Mucosa of descending colon (tissue), 3 donors: ENCODE data around the gene COQ8A. TPM values are rescaled to one million over a fixed set of nuclear protein-coding genes. Genes with fewer than 3 reads are reported as not detected.

Experiments used
- ATAC-seq: fragments of 200-7000 bp; cut with Tn5 transposase; one replicate; pipeline ENCODE4 v1.9.1; 2020; ENCODE audit warnings: mild to moderate bottlenecking, moderate library complexity
- DNase-seq, 3 donors: peaks; one replicate each; pipeline ENCODE4 v3.0.0-alpha.2; 2020
- H3K36me3 ChIP-seq: fragments of 200-600 bp; one replicate; pipeline ENCODE4 v1.8.0; 2021; ENCODE audit warnings: low read depth, mild to moderate bottlenecking
- H3K4me1 ChIP-seq: fragments of 200-600 bp; one replicate; pipeline ENCODE4 v1.8.0; 2021; ENCODE audit warnings: low read depth, mild to moderate bottlenecking
- H3K4me3 ChIP-seq: fragments of 200-600 bp; one replicate; pipeline ENCODE4 v1.8.0; 2021; ENCODE audit warnings: mild to moderate bottlenecking
- H3K9me3 ChIP-seq: fragments of 200-600 bp; one replicate; pipeline ENCODE4 v1.8.0; 2021; ENCODE audit warnings: mild to moderate bottlenecking
- intact Hi-C, 2 donors: fragments of 100-400 bp; cut with DNase I in 1 of 2; cut with micrococcal nuclease in 1 of 2; formaldehyde crosslinking; loops; one replicate each; pipeline versions ENCODE4 v1.11.0 to v1.11.1; 2022; cut with DNase I, micrococcal nuclease
- total RNA-seq, 3 donors: library from RNA; stranded (reverse); fragmentation: NEBNext Ultra II Directional in 2 of 3; extraction: Animal tissue kit (Norgen Biotek cat#: 25700) in 2 of 3; gene quantifications; one replicate each; pipeline versions ENCODE4 v1.2.1 to v1.2.4, GENCODE V29; 2021 to 2023
- TF ChIP-seq, protein P1 (sequence below): fragments of 200-600 bp; IDR thresholded peaks from one replicate; pipeline ENCODE4 v1.8.0; 2022; ENCODE audit warnings: antibody characterized with exemption, mild to moderate bottlenecking
- donor health status: DM: no; HTN: no; CAD: no; lungs with moderate emphysema.
- donor health status: DM: no; HTN: no; CAD: no.
- donor health status: DM: no; HTN: yes; CAD: no.

The COQ8A gene
- total RNA-seq, 3 donors from 2014 or later = 47.3 to 77.9 (median 67.1) TPM

DNA sequence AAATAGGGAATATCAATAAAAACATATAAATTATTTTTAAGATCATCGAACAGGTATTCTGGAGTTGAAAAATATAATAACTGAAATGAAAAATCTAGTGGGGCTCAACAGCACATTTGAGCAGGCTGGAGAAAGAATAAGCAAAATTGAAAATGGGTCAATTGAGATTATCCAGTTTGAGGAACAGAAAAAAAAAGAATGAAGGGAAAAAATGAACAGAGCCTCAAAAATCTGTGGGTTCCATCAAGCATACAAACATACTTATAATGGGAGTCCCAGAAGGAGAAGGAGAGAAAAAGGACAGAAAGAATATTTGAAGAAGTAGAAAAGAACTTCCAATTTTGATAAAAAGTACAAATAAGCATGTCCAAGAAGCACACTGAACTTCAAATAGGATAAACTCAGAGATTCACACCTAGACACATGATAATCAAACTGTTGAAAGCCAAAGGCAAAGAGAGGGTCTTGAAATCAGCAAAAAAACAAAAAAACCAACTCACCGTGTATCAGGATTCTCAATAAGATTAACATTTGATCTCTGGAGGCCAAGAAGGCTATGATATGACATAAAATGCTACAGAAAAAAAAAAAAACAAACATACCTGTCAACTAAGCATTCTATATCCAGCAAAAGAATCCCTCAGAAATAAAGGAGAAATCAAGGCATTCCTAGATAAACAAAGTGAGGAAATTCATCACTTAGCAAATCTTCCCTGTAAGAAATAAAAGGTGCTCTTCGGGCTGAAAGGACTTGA, 5.4 kb upstream of the COQ8A start:
- ATAC-seq (no peak), DNase-seq (no peak)
- H3K4me3 ChIP-seq = no peak overlapping the region
- H3K9me3 ChIP-seq = peaks cover 18% of the 10 kb centered on the region
- peaks cover 9% of the 10 kb centered on the region for H3K4me1 ChIP-seq
- no peaks in the 10 kb centered on the region for H3K36me3 ChIP-seq
- TF ChIP-seq, protein P1, sequence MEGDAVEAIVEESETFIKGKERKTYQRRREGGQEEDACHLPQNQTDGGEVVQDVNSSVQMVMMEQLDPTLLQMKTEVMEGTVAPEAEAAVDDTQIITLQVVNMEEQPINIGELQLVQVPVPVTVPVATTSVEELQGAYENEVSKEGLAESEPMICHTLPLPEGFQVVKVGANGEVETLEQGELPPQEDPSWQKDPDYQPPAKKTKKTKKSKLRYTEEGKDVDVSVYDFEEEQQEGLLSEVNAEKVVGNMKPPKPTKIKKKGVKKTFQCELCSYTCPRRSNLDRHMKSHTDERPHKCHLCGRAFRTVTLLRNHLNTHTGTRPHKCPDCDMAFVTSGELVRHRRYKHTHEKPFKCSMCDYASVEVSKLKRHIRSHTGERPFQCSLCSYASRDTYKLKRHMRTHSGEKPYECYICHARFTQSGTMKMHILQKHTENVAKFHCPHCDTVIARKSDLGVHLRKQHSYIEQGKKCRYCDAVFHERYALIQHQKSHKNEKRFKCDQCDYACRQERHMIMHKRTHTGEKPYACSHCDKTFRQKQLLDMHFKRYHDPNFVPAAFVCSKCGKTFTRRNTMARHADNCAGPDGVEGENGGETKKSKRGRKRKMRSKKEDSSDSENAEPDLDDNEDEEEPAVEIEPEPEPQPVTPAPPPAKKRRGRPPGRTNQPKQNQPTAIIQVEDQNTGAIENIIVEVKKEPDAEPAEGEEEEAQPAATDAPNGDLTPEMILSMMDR = no peak
- intact Hi-C loops = no loop called here

DNA sequence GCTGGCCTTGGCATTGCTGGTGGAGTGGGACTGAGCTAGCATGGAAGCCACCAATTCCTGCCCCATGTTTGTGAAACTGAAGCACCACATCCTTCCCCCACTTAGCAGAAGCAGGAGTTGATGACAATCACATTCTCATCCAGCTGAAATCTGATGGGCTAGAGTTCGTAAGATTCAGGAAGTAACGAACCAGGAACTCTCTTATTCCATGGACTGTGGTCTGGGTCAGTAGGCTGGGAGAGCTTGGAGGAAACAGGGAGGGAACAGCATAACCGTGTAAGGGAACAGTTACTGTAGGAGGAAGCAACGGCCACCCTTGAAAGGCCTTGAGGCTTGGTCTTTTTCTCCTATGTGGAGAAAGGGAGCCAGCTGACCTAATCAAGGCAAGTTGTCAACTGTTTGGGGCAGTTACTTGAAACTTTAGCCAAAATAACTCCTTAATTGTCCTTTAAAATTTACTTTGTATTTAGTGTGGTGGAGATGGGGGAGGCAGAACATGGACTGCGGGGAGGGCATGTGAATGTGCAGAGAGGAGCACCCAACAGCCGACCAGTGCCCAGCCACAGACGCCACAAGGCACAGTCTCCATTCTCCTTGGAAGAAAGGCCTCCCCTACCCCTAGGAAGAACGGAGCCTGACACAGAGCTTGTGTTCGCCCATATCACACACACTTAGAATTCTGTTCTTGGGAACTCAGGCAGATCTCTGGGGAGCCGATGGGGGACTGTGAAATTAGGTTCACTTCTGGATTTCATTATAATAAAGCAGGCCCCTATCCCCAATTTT, 2.0 kb upstream of the COQ8A start:
- TF ChIP-seq, protein P1 = no peak
- ATAC-seq (peak; percentile 25), DNase-seq (peak in 1 of 3 donors; percentile 45)
- Histone ChIP-seq H3K36me3 (no peaks in the 10 kb centered on the region), H3K4me3 (no peak overlapping the region), H3K9me3 (peaks cover 18% of the 10 kb centered on the region), H3K4me1 (peaks cover 27% of the 10 kb centered on the region)
- intact Hi-C loops = no loop called here

GRCh38 chr1:226938903-226939437, 1.1 kb upstream of the COQ8A start:
- DNase-seq = peak in 1 of 3 donors; percentile 22

DNA sequence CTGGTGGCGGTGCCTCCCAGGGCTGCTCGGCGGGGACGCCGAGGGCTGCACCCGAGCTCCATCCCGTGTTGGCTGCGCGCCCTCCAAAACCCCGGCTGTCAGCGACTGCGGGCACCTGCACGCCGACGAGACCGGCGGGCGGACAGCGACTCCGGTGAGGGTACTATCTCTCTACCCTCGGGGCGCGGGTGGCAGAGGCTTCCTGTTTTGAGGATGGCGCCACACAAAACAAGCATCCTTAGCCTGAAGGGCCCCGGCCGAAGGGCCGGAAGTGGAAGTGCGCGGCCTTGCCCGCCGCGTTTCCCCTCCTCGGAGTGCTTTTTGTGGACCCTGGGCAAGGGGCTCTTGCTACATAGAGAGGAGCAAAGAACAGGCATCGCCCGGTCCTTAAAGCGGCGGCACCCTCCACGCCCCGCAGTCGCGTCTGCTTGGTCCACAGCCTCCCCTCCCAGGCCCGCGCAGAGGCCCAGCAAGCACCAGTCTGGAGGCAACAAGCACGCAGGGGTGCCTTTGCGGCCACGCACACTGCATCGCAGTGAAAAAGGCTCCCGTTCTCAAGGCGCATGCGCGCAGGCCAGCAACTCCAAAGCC, 561 bp upstream of the COQ8A start:
- H3K4me1 ChIP-seq = peaks cover 38% of the 10 kb centered on the region

More at GRCh38 chr1:226938903-226939437, 1.1 kb upstream of the COQ8A start:
- H3K4me3 ChIP-seq = peak overlapping the region; percentile 55
- peaks cover 13% of the 10 kb centered on the region for H3K9me3 ChIP-seq
- intact Hi-C loops = no loop called here
- no peaks in the 10 kb centered on the region for H3K36me3 ChIP-seq
- H3K4me1 ChIP-seq = peaks cover 32% of the 10 kb centered on the region
- TF ChIP-seq, protein P1 = no peak
- ATAC-seq = peak; percentile 6

GRCh38 chr1:226940806-226941067, 643 bp downstream of the COQ8A start:
- ATAC-seq (no peak), DNase-seq (no peak)
- intact Hi-C loops = no loop called here
- no peaks in the 10 kb centered on the region for H3K9me3 ChIP-seq
- H3K36me3 ChIP-seq = no peaks in the 10 kb centered on the region
- H3K4me1 ChIP-seq = peaks cover 46% of the 10 kb centered on the region
- peak overlapping the region; percentile 55 for H3K4me3 ChIP-seq
- TF ChIP-seq, protein P1 = no peak

More for the DNA sequence above, 561 bp upstream of the COQ8A start:
- DNase-seq (peak in 2 of 3 donors; percentile 66 to 85), ATAC-seq (peak; percentile 42)
- TF ChIP-seq, protein P1 = no peak
- H3K36me3 ChIP-seq = no peaks in the 10 kb centered on the region
- peak overlapping the region; percentile 55 for H3K4me3 ChIP-seq
- intact Hi-C loops = no loop called here
- H3K9me3 ChIP-seq = peaks cover 8% of the 10 kb centered on the region
